ENCODE results near the gene DPP4.

The DPP4 gene

DNA sequence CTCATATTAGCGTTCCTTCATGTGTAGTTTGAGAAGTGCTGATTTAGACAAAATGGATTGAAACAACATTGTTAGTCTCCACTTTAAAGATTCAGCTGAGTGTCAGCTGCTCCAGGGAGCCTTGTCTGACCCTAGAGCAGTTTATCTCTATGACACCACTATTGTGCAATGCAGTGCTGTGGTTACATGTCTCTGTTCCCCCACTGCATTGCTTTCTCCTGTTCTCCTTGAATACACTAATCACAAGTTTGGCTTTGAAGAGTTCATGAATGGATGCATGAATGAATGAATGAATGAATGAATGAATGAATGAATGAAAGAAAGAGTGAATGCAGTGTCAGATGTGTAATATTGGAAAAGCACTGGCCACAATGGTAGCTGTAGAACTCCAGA lies 39.8 kb upstream of the DPP4 start:
- no peaks in the 10 kb centered on the region for H3K79me1 ChIP-seq (ENCODE audit: low read length)
- no peak overlapping the region for H2AK5ac ChIP-seq (ENCODE audit: low read length)
- H3K27ac ChIP-seq (ENCODE audit: low read depth, low read length), result no peak overlapping the region
- no peak overlapping the region for H4K5ac ChIP-seq (ENCODE audit: low read length)
- WGBS (ENCODE audit: extremely low coverage, insufficient coverage, low lambda C conversion rate), result no CpG with 5 or more reads among the region's 1 CpG
- no peak overlapping the region for H4K8ac ChIP-seq (ENCODE audit: low read depth, low read length)
- no peak overlapping the region for H3K4me3 ChIP-seq (ENCODE audit: low read length)
- no peak overlapping the region for H3K56ac ChIP-seq (ENCODE audit: low read length)
- H2BK120ac ChIP-seq (ENCODE audit: low read depth, low read length), result no peak overlapping the region
- peak; percentile 73 for DNase-seq
- no peaks in the 10 kb centered on the region for H3K79me2 ChIP-seq (ENCODE audit: control insufficient read depth, insufficient read depth, low read length)
- peaks cover 3% of the 10 kb centered on the region for H3K4me1 ChIP-seq (ENCODE audit: control insufficient read depth, low read depth, low read length)
- H3K36me3 ChIP-seq (ENCODE audit: control insufficient read depth, insufficient read depth, low read length), result no peaks in the 10 kb centered on the region
- no peaks in the 10 kb centered on the region for H3K27me3 ChIP-seq (ENCODE audit: insufficient read depth, low read length, poor library complexity)
- no peak overlapping the region for H3K4me2 ChIP-seq (ENCODE audit: low read length)
- H3K18ac ChIP-seq (ENCODE audit: low read length), result no peak overlapping the region
- H3K4ac ChIP-seq (ENCODE audit: low read depth, low read length), result no peak overlapping the region
- H3K23ac ChIP-seq (ENCODE audit: low read length), result no peak overlapping the region
- H2BK5ac ChIP-seq (ENCODE audit: low read length), result no peak overlapping the region
- no peak overlapping the region for H3K9ac ChIP-seq (ENCODE audit: low read length)
- H2BK15ac ChIP-seq (replicated peaks; ENCODE audit: low read depth), result no peak overlapping the region

DNA sequence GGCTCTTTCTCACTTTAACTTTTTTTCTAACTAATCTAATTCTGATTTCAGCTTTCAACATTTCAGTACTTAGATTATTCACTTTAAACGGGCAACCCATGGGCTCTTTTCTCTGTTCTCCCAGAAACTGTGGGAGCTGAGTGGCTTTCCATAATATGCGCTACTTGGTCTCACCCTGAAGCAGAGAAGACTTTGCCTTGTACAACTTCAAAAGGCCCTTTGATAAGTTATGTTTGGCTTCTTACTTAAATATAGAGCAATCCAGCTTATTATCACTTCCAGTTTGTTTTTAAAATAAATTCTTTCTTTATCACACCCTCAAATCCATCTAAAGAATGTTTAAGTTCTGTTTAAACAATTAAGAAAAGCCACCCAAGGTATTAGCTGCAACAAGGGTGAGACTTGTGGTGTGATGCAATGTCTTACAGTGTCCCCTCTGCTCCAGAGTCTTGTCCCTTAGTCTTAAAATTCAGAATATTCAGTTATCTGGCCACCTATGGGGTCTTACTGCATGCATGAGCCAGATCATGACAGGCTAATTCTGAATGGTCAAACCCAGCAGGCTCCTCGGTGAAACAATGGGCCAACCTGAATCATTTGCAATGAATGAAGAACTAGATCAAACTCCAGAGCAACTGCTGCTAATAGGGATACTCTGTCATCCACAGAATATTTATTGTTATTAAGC lies 39.2 kb upstream of the DPP4 start:
- H3K4me1 ChIP-seq (ENCODE audit: control insufficient read depth, low read depth, low read length), result peaks cover 3% of the 10 kb centered on the region
- H3K18ac ChIP-seq (ENCODE audit: low read length), result no peak overlapping the region
- DNase-seq, result peak; percentile 83
- WGBS (ENCODE audit: extremely low coverage, insufficient coverage, low lambda C conversion rate), result no CpG with 5 or more reads among the region's 3 CpGs
- H2AK5ac ChIP-seq (ENCODE audit: low read length), result no peak overlapping the region
- no peak overlapping the region for H4K5ac ChIP-seq (ENCODE audit: low read length)
- H3K4me2 ChIP-seq (ENCODE audit: low read length), result no peak overlapping the region
- no peak overlapping the region for H3K23ac ChIP-seq (ENCODE audit: low read length)
- no peaks in the 10 kb centered on the region for H3K79me2 ChIP-seq (ENCODE audit: control insufficient read depth, insufficient read depth, low read length)
- H2BK5ac ChIP-seq (ENCODE audit: low read length), result no peak overlapping the region
- no peaks in the 10 kb centered on the region for H3K79me1 ChIP-seq (ENCODE audit: low read length)
- no peak overlapping the region for H2BK15ac ChIP-seq (replicated peaks; ENCODE audit: low read depth)
- no peaks in the 10 kb centered on the region for H3K27me3 ChIP-seq (ENCODE audit: insufficient read depth, low read length, poor library complexity)
- H4K8ac ChIP-seq (ENCODE audit: low read depth, low read length), result no peak overlapping the region
- H3K27ac ChIP-seq (ENCODE audit: low read depth, low read length), result peak overlapping the region; percentile 54
- no peak overlapping the region for H3K4me3 ChIP-seq (ENCODE audit: low read length)
- no peak overlapping the region for H3K9ac ChIP-seq (ENCODE audit: low read length)
- H3K56ac ChIP-seq (ENCODE audit: low read length), result no peak overlapping the region
- no peak overlapping the region for H2BK120ac ChIP-seq (ENCODE audit: low read depth, low read length)
- H3K4ac ChIP-seq (ENCODE audit: low read depth, low read length), result no peak overlapping the region
- H3K36me3 ChIP-seq (ENCODE audit: control insufficient read depth, insufficient read depth, low read length), result no peaks in the 10 kb centered on the region

DNA sequence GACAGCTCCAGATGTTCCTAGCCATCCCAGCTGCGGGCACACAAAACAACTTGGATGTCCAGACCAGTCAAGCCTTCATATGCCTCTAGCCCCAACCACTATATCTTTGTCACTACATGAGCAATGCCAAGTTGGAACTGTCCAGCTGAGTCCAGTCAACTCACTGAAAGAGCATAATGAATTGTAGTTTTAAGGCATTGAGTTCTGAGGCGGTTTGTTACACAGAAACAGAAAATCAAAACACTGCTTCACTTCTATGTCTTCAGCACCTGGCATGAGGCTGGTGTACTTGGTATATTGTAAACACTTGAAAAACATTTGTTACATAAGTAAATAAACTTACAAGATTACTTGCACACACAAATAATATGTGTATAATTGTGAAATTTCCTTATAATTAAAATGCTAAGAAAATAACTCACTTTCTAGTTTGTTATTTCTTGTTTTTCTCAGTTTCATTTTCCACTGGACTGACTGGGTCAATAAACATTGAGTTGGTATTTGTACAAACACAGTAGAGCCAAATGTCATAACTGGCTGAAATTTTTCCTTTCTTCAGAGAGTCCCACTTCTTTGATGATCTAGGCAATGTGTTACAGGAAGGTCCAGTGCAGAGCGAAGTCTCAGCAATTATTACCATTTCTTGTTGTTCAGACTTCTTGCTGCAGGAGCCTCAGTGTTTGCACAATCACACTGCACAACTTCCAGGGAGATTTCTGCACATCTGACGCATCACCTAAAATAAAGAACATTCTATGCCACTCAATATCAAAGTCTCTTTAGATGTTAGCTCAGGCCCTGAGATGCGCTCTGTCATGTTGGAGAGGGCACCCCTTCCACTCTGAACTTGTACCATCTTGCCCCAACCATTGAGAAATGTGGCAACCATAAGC lies 38.2 kb upstream of the DPP4 start:
- H4K5ac ChIP-seq (ENCODE audit: low read length), result no peak overlapping the region
- H3K4ac ChIP-seq (ENCODE audit: low read depth, low read length), result no peak overlapping the region
- H2AK5ac ChIP-seq (ENCODE audit: low read length), result no peak overlapping the region
- H2BK15ac ChIP-seq (replicated peaks; ENCODE audit: low read depth), result no peak overlapping the region
- no peak overlapping the region for H2BK5ac ChIP-seq (ENCODE audit: low read length)
- no peak overlapping the region for H3K4me2 ChIP-seq (ENCODE audit: low read length)
- no peak overlapping the region for H3K56ac ChIP-seq (ENCODE audit: low read length)
- H3K79me2 ChIP-seq (ENCODE audit: control insufficient read depth, insufficient read depth, low read length), result no peaks in the 10 kb centered on the region
- no peak overlapping the region for H4K8ac ChIP-seq (ENCODE audit: low read depth, low read length)
- H3K9ac ChIP-seq (ENCODE audit: low read length), result no peak overlapping the region
- H3K18ac ChIP-seq (ENCODE audit: low read length), result no peak overlapping the region
- H2BK120ac ChIP-seq (ENCODE audit: low read depth, low read length), result no peak overlapping the region
- H3K4me1 ChIP-seq (ENCODE audit: control insufficient read depth, low read depth, low read length), result peaks cover 3% of the 10 kb centered on the region
- H3K79me1 ChIP-seq (ENCODE audit: low read length), result no peaks in the 10 kb centered on the region
- DNase-seq, result no peak
- no peaks in the 10 kb centered on the region for H3K36me3 ChIP-seq (ENCODE audit: control insufficient read depth, insufficient read depth, low read length)
- no CpG with 5 or more reads among the region's 5 CpGs for WGBS (ENCODE audit: extremely low coverage, insufficient coverage, low lambda C conversion rate)
- no peak overlapping the region for H3K27ac ChIP-seq (ENCODE audit: low read depth, low read length)
- no peak overlapping the region for H3K23ac ChIP-seq (ENCODE audit: low read length)
- H3K4me3 ChIP-seq (ENCODE audit: low read length), result no peak overlapping the region
- H3K27me3 ChIP-seq (ENCODE audit: insufficient read depth, low read length, poor library complexity), result no peaks in the 10 kb centered on the region

DNA sequence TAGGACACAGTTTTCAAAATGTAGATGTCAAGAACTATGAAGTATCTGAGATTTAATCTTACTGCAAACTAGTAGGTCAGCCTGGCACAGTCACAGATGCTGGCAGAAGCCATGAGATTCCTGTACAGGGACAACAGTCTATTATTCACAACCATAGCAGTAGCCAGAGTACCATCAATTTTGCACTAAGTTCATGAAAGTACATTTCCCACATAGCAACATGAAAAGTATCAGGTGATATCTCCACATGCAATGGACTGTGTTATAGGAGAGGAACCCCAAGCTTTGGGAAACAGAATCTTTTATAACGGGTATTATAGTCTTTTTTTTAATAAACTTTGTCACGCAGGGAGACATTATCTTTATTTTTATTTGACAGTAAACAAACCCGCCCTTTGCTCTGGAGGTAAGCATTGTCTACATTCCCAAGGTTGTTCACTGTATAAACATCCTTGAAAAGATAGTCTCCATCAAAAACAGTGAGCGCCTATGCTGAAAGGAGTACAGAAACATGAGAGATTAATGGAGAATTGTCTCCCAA lies 33.4 kb upstream of the DPP4 start:
- whole genome bisulfite sequencing (ENCODE audit: extremely low coverage, insufficient coverage, low lambda C conversion rate), result no CpG with 5 or more reads among the region's 4 CpGs
- H3K27ac ChIP-seq (ENCODE audit: low read depth, low read length), result no peak overlapping the region

DNA sequence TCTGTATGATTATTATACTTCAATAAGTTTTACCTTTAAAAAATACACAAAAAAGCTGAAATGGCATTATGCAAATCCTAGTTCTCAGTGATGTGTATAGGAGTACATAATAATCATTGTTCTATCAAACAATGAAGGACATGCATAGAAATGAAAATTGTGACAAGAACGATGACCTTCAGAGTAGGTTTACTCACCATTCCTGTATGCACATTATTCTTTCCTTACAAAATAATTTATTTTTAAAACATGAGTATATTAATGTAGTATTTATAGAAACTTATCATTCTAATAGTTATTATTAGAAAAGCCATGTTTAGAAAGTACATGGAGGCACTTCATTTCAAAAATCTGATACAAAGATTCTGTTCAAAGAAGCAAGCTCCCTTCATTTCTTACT lies 32.7 kb upstream of the DPP4 start:
- Histone ChIP-seq H3K4ac (ENCODE audit: low read depth, low read length) (no peak overlapping the region), H4K5ac (ENCODE audit: low read length) (no peak overlapping the region), H3K79me1 (ENCODE audit: low read length) (no peaks in the 10 kb centered on the region), H4K8ac (ENCODE audit: low read depth, low read length) (no peak overlapping the region), H3K18ac (ENCODE audit: low read length) (no peak overlapping the region), H3K27ac (ENCODE audit: low read depth, low read length) (no peak overlapping the region), H3K4me2 (ENCODE audit: low read length) (no peak overlapping the region), H3K27me3 (ENCODE audit: insufficient read depth, low read length, poor library complexity) (no peaks in the 10 kb centered on the region), H3K9ac (ENCODE audit: low read length) (no peak overlapping the region), H2BK5ac (ENCODE audit: low read length) (no peak overlapping the region), H3K4me3 (ENCODE audit: low read length) (no peak overlapping the region), H2BK120ac (ENCODE audit: low read depth, low read length) (no peak overlapping the region), H3K36me3 (ENCODE audit: control insufficient read depth, insufficient read depth, low read length) (no peaks in the 10 kb centered on the region), H2BK15ac (replicated peaks; ENCODE audit: low read depth) (no peak overlapping the region), H3K79me2 (ENCODE audit: control insufficient read depth, insufficient read depth, low read length) (no peaks in the 10 kb centered on the region), H2AK5ac (ENCODE audit: low read length) (no peak overlapping the region), H3K23ac (ENCODE audit: low read length) (no peak overlapping the region), H3K56ac (ENCODE audit: low read length) (no peak overlapping the region), H3K4me1 (ENCODE audit: control insufficient read depth, low read depth, low read length) (no peaks in the 10 kb centered on the region)
- no peak for DNase-seq
- WGBS (ENCODE audit: extremely low coverage, insufficient coverage, low lambda C conversion rate), result no CpG with 5 or more reads among the region's 1 CpG

More for the DNA sequence above, 33.4 kb upstream of the DPP4 start:
- no peak overlapping the region for H3K4ac ChIP-seq (ENCODE audit: low read depth, low read length)
- H2BK15ac ChIP-seq (replicated peaks; ENCODE audit: low read depth), result no peak overlapping the region
- H3K18ac ChIP-seq (ENCODE audit: low read length), result no peak overlapping the region
- no peak overlapping the region for H3K4me2 ChIP-seq (ENCODE audit: low read length)
- H2BK120ac ChIP-seq (ENCODE audit: low read depth, low read length), result no peak overlapping the region
- H3K79me1 ChIP-seq (ENCODE audit: low read length), result no peaks in the 10 kb centered on the region
- no peaks in the 10 kb centered on the region for H3K36me3 ChIP-seq (ENCODE audit: control insufficient read depth, insufficient read depth, low read length)
- no peak overlapping the region for H3K9ac ChIP-seq (ENCODE audit: low read length)
- H2BK5ac ChIP-seq (ENCODE audit: low read length), result no peak overlapping the region
- H3K27me3 ChIP-seq (ENCODE audit: insufficient read depth, low read length, poor library complexity), result no peaks in the 10 kb centered on the region
- no peak overlapping the region for H2AK5ac ChIP-seq (ENCODE audit: low read length)
- H4K5ac ChIP-seq (ENCODE audit: low read length), result no peak overlapping the region
- no peak overlapping the region for H3K4me3 ChIP-seq (ENCODE audit: low read length)
- H3K23ac ChIP-seq (ENCODE audit: low read length), result no peak overlapping the region
- H3K56ac ChIP-seq (ENCODE audit: low read length), result no peak overlapping the region
- peaks cover under 1% of the 10 kb centered on the region for H3K4me1 ChIP-seq (ENCODE audit: control insufficient read depth, low read depth, low read length)
- H4K8ac ChIP-seq (ENCODE audit: low read depth, low read length), result no peak overlapping the region
- no peaks in the 10 kb centered on the region for H3K79me2 ChIP-seq (ENCODE audit: control insufficient read depth, insufficient read depth, low read length)
- no peak for DNase-seq

Data from mesendoderm (in vitro differentiated cells).